ENCODE data around the gene DDX53.

DNA sequence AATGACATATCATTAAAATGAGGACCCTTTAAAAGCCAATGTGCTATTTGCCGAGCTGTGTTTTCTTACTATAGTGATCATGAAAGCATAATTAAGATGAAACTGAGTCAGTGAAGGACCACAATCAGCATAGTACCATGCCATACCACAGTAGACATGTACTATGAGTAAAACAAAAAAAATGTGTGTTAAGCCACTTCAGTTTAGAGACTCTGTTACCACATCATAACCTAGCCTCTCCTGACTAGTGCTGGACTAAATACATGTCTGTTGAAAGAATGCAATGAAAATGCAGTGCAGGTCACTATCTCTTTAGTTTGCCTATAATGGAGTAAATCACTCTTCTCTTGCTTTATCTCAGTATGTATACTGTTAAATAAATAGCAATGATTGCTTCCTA is 12.3 kb upstream of the DDX53 start:
- TF ChIP-seq MAFF (IDR thresholded peaks at IDR 0.05; ENCODE audit: low read length) (no peak), JUND (IDR thresholded peaks at IDR 0.05; ENCODE audit: borderline replicate concordance, low read depth, low read length) (no peak), JUND (tag; IDR thresholded peaks at IDR 0.05; ENCODE audit: borderline replicate concordance, low read depth, low read length) (no peak), ZNF263 (CRISPR knock-in tag; IDR thresholded peaks at IDR 0.05; ENCODE audit: borderline replicate concordance) (no peak)
